GM13976 (cell line): ENCODE measurements around the gene AHCYL1.

Source experiments
- DNase-seq: peaks from one replicate; pipeline ENCODE4 v3.0.0; 2012; ENCODE audit warnings: low spot score
- in situ Hi-C: fragments of 300-500 bp; cut with MboI; formaldehyde crosslinking; loops from one replicate; pipeline ENCODE4 v1.12.0; 2022; ENCODE audit warnings: low sequenced_read_pairs, mixed read lengths, inconsistent platforms; ENCODE audit not compliant: unreplicated experiment
- TF ChIP-seq, protein P1 (sequence below): IDR thresholded peaks from 2 replicates; pipeline ENCODE4 v1.5.1; 2012; ENCODE audit warnings: borderline replicate concordance, mild to moderate bottlenecking; ENCODE audit not compliant: insufficient read depth; ENCODE audit errors: extremely low read depth, missing control alignments, control extremely low read depth

The AHCYL1 gene

DNA sequence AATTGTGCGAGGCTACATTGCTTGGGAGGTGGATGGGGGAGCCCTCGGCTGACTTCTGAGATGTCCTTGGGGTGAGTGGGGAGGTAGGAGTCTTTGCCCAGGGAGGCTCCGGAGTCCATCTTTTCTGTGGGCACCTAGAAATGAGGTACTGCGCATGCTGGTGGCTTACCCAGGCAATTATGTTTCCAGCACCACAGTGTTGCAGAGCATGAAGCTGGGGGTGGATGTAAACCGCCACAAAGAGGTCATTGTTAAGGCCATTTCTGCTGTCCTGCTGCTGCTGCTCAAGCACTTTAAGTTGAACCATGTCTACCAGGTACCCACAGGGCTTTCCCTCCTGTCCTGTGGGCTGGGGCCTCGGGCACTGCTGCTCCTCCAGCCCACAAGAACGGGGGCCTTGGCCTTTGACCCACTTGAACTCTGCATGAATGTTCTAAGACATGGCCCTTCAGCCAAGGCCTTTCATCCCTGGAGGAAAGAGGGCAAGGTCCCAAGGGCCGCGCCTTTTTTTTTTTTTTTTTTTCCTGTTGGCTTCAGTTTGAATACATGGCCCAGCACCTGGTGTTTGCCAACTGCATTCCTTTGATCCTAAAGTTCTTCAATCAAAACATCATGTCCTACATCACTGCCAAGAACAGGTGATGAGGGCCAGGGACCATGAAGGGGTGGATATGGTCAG is 64.5 kb downstream of the AHCYL1 start:
- in situ Hi-C loops = no loop called here
- TF ChIP-seq, protein P1, sequence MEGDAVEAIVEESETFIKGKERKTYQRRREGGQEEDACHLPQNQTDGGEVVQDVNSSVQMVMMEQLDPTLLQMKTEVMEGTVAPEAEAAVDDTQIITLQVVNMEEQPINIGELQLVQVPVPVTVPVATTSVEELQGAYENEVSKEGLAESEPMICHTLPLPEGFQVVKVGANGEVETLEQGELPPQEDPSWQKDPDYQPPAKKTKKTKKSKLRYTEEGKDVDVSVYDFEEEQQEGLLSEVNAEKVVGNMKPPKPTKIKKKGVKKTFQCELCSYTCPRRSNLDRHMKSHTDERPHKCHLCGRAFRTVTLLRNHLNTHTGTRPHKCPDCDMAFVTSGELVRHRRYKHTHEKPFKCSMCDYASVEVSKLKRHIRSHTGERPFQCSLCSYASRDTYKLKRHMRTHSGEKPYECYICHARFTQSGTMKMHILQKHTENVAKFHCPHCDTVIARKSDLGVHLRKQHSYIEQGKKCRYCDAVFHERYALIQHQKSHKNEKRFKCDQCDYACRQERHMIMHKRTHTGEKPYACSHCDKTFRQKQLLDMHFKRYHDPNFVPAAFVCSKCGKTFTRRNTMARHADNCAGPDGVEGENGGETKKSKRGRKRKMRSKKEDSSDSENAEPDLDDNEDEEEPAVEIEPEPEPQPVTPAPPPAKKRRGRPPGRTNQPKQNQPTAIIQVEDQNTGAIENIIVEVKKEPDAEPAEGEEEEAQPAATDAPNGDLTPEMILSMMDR = no peak
- no peak for DNase-seq

DNA sequence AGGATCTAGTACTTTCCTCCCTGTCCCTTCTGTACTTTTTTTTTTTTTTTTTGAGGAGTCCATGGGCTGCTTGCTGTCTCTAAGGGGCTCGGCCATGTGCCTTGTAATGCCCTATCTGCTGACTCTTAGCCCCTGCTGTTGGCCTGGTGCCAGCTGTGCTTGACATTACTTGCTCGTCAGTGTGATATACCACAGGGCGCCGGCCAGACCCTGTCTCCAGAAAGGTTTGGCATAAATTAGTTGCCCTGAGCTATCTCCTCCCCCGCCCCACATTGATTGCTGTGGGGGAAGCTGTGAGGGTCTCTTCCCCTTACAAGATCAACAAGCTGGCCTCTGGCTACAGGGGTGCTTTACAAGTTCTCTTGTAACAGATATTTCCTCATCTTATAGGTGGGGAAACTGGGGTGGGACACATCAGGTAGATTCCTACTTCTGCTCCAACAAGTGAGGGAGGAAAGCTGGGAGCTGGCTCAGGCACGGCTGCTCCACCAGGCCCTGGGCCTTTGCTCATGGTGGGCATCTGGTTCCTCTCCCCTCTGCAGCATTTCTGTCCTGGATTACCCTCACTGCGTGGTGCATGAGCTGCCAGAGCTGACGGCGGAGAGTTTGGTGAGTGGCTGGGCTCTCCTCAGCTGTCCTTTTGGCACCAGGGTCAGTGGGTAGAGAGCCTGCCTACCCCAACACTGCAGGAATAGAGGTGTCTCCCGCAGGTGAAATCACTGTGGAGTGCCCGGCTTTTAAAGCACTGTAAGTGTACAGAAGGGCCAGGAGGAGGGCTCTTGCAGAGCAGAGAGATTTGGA is 65.4 kb downstream of the AHCYL1 start:
- TF ChIP-seq, protein P1 = no peak
- DNase-seq = no peak
- in situ Hi-C loops = no loop called here

DNA sequence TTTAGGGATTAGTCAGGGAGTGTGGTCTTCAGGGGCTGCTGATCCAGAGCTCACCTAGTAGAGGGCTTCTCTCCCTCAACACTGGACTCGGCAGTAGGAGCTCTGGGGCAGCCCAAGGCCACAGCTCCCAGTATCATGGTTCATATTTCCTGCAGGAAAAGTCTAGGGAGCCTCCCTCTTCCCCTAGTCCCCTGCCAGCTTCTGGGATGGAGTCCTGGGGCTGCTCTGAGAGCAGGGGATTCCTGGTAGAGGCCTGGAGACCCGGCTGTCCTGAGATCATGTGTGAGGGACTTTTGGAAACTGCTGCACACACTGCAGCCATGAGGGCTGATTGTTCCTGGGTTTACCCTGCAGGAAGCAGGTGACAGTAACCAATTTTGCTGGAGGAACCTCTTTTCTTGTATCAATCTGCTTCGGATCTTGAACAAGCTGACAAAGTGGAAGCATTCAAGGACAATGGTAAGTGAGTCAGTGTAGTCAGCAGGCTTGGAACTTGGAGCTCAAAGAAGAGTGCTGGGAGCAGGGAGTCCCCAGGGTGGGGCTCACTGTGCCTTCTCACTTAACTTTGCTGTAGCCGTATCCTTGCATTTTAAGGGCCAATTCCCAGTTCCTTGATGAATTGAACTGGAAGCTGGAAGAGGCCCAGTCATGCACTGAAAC is 66.2 kb downstream of the AHCYL1 start:
- TF ChIP-seq, protein P1 = no peak
- in situ Hi-C loops = no loop called here
- no peak for DNase-seq

DNA sequence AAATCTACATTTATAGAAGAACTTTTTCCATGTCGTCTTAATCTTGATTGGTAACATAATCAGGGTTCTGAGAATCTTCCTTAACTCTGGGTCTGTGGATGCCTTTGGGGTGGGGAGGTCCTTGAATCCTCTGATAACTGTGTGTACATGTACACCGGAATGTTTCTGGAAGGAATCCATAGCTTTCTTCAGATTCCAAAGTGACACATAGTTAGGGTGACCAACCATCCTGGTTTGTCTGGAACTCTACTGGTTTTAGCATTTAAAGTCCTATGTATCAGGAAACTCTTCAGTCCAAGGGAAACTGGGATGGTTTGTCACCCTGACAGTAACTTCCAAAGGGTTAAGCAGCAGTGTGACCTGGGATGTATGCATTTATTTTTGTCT is 66.7 kb downstream of the AHCYL1 start:
- DNase-seq = no peak
- TF ChIP-seq, protein P1 = no peak
- in situ Hi-C loops = no loop called here

DNA sequence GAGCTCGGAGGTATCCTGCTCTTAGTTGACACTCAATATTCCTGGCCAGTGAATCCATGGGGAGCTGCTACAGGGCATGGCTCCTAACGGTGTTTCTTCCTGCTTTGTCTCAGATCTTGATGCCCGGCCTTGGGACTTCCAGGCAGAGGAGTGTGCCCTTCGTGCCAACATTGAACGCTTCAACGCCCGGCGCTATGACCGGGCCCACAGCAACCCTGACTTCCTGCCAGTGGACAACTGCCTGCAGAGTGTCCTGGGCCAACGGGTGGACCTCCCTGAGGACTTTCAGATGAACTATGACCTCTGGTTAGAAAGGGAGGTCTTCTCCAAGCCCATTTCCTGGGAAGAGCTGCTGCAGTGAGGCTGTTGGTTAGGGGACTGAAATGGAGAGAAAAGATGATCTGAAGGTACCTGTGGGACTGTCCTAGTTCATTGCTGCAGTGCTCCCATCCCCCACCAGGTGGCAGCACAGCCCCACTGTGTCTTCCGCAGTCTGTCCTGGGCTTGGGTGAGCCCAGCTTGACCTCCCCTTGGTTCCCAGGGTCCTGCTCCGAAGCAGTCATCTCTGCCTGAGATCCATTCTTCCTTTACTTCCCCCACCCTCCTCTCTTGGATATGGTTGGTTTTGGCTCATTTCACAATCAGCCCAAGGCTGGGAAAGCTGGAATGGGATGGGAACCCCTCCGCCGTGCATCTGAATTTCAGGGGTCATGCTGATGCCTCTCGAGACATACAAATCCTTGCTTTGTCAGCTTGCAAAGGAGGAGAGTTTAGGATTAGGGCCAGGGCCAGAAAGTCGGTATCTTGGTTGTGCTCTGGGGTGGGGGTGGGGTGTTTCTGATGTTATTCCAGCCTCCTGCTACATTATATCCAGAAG is 69.2 kb downstream of the AHCYL1 start:
- TF ChIP-seq, protein P1 = peak; percentile 83
- in situ Hi-C loops = no loop called here
- DNase-seq = peak; percentile 82
